Thyroid gland (tissue), 4 donors: ENCODE data around the gene SOCS7. TPM values are rescaled to one million over a fixed set of nuclear protein-coding genes. Genes with fewer than 3 reads are reported as not detected.

Experiments
- DNase-seq, 2 donors: peaks; one replicate each; pipeline ENCODE4 v3.0.0-alpha.2; 2019
- H3K27ac ChIP-seq, 3 donors: fragments of 200-600 bp; sonication (generic); 1 replicate in 2 of 3; 2 replicates in 1 of 3; pipeline ENCODE4 v1.5.1; 2016 to 2019; ENCODE audit warnings: mild to moderate bottlenecking in 1 of 3, moderate library complexity in 1 of 3
- H3K27me3 ChIP-seq: fragments of 200-600 bp; sonication (generic); one replicate; pipeline ENCODE4 v1.5.1; 2019
- H3K36me3 ChIP-seq, 2 donors: fragments of 200-600 bp; sonication (generic); one replicate each; pipeline ENCODE4 v1.5.1; 2016 to 2019
- H3K4me1 ChIP-seq, 2 donors: fragments of 200-600 bp; sonication (generic); one replicate each; pipeline ENCODE4 v1.5.1; 2017 to 2019
- H3K4me3 ChIP-seq, 3 donors: fragments of 200-600 bp; sonication (generic); replicated peaks in 1 of 3; 1 replicate in 2 of 3; 2 replicates in 1 of 3; pipeline ENCODE4 v1.5.1; 2016; ENCODE audit warnings: mild to moderate bottlenecking in 1 of 3
- H3K9me3 ChIP-seq: fragments of 200-600 bp; sonication (generic); one replicate; pipeline ENCODE4 v1.5.1; 2017
- POLR2A ChIP-seq, 2 donors: fragments of 450-650 bp; IDR thresholded peaks; one replicate each; pipeline ENCODE4 v1.6.1; 2017; ENCODE audit warnings: antibody characterized with exemption in 2 of 2, mild to moderate bottlenecking in 2 of 2, moderate library complexity in 1 of 2
- WGBS, 2 donors: methylation state at CpG; one replicate each; pipeline ENCODE4 v1.1.5; 2017; 5-methylcytosine and 5-hydroxymethylcytosine counted together
- intact Hi-C: fragments of 100-400 bp; cut with DNase I; formaldehyde crosslinking; loops from one replicate; pipeline ENCODE4 v1.15.1; 2023
- total RNA-seq, 4 donors: library from RNA; depleted of rRNA; stranded (reverse); fragments of >200 nt; gene quantifications; one replicate each; pipeline ENCODE4 v1.2.3, GENCODE V29; 2016
- TF ChIP-seq, protein P1 (sequence below), 6 experiments: fragments of 200-600 bp in 3 of 6; fragments of 450-650 bp in 3 of 6; sonication (generic) in 3 of 6; IDR thresholded peaks; one replicate each; pipeline ENCODE4 v1.5.1; 2016 to 2019; ENCODE audit warnings: antibody characterized with exemption in 6 of 6, mild to moderate bottlenecking in 2 of 6, inconsistent platforms in 1 of 6, moderate library complexity in 1 of 6

Gene SOCS7
- total RNA-seq, 4 donors from 2014 or later, result 17.1 to 22.3 (median 20.1) TPM

DNA sequence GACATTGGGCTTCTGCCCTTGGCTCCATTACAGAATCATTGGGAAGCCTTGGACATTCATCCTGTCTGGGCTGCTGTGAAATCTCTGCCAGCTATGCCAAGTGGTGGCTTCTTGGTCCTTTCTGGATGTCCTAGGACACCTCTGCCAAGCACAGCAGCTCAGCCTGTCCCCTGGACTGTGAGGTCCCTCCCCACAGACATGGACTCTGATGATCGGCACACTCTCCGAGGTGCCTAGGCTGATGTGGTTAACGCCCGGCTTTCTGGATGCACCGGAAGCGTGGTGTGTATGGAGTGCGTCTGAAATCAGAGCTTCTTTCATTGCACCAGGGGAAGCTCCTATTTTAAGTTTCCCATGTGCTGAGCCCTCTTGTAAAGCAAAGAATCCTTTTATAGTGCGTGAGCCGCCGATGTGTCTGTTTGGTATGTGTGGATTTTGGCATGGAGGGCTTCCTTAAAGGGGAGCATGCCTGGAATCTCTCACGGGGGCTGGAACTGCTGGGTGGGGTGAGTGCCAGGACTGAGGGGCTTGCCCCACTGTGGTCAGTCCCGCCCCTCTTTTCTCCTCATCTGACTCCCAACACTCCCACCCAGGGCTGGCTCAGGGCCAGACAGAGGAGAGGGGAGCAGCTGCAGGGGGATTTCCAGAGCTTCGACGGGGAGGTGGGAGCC is 69.7 kb downstream of the SOCS7 start:
- no peak for DNase-seq
- WGBS, 2 donors, result 29 to 33% methylated on average over 13 of the region's 14 CpGs
- Histone ChIP-seq H3K27ac (no peak overlapping the region), H3K27me3 (peaks cover 4% of the 10 kb centered on the region), H3K4me1 (peaks cover 0 to 11% of the 10 kb centered on the region in 2 donors), H3K4me3 (no peak overlapping the region), H3K36me3 (no peaks in the 10 kb centered on the region), H3K9me3 (no peaks in the 10 kb centered on the region)
- TF ChIP-seq, protein P1, sequence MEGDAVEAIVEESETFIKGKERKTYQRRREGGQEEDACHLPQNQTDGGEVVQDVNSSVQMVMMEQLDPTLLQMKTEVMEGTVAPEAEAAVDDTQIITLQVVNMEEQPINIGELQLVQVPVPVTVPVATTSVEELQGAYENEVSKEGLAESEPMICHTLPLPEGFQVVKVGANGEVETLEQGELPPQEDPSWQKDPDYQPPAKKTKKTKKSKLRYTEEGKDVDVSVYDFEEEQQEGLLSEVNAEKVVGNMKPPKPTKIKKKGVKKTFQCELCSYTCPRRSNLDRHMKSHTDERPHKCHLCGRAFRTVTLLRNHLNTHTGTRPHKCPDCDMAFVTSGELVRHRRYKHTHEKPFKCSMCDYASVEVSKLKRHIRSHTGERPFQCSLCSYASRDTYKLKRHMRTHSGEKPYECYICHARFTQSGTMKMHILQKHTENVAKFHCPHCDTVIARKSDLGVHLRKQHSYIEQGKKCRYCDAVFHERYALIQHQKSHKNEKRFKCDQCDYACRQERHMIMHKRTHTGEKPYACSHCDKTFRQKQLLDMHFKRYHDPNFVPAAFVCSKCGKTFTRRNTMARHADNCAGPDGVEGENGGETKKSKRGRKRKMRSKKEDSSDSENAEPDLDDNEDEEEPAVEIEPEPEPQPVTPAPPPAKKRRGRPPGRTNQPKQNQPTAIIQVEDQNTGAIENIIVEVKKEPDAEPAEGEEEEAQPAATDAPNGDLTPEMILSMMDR (IDR thresholded peaks at IDR 0.05), result no peak
- intact Hi-C loops, result loop anchor here (10.0 kb wide), 2 partner anchors 53 to 163 kb away; no protein-coding TSS in a partner anchor

DNA sequence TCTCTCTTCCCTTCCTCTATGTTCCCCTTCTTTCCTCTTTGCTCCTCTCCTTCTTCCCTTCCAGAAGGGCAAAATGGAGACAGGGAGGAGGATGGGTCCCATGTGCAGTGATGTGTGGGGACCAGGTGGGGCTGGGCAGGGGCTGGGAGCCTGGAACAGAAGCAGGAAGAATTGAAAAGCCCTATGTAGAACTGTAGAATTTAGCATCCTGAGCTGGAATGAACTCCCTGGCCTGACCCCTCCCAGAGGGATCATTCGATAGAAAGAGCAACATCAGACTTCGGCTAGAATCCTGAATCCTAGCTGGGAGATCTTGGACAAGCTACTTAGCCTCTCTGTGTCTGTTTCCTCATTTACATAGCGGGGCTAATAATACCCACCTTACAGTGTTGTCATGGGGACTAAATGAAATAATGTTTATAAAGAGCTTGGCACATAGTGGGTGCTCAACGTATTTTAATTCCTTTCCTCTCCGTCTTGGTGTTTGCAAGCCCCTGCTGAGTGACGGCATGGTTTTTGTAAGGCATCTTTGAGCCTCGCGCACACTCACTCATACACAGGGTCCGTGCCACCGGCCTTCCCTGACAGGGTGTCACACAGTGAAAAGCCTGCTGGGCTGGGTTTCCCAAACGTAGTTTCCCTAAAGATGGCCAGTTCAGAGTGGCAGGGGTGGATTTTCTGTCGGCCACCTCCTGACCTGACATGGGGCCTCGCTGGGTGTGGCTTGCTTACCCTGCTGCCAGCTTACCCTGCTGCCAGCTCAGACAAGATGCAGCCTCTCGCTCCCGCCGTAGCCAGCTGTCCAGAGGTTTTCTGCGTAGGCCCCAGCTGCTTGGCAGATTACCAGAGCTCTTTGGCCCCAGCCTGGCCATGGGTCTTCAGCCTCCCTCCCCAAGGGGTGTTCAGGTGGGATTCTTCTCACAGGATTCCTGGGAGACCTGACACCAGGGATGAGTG is 70.5 kb downstream of the SOCS7 start:
- Histone ChIP-seq H3K27ac (no peak overlapping the region), H3K4me1 (peaks cover 0 to 17% of the 10 kb centered on the region in 2 donors)
- TF ChIP-seq, protein P1 (IDR thresholded peaks at IDR 0.05), result no peak
- no peak for TF ChIP-seq POLR2A (IDR thresholded peaks at IDR 0.05)

DNA sequence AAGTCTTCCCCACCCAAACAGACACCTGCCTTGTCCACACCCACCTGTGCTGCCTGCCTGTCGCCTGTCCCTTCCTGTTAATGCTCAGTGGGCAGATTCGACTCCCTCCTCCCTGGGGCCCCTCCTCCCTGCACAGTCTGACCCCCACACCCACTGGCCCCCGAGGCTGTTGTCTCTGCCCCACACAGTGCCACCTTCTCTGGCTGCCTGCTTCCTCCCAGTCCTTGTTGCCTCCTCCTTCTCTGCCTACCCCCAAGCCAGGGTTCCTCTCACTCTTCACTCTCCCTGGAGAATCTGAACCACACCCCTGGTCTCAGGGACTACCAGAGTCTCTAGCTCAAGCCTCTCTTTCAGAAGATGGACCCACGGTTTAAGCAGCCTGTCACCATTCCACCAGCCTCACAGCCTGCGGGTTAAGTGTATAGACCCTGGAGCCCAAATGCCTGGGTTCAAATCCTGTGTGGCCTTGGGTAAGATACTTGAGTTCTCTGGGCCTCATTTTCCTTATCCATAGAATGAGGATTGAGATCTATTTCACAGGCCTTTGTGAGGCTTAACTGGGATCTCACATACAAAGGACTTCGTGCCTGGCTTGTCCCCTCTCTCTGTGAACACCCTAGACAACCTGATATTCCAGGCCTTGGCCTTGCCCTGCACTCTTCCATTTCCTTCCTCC is 72.8 kb downstream of the SOCS7 start:
- H3K4me1 ChIP-seq, result peaks cover 8 to 22% of the 10 kb centered on the region in 2 donors
- intact Hi-C loops, result loop anchor here (10.0 kb wide), 2 partner anchors 50 to 160 kb away; no protein-coding TSS in a partner anchor
- 79 to 80% methylated on average over 6 of the region's 6 CpGs for WGBS, 2 donors

More for the DNA sequence above, 70.5 kb downstream of the SOCS7 start:
- intact Hi-C loops, result loop anchor here (10.0 kb wide), 2 partner anchors 53 to 163 kb away; no protein-coding TSS in a partner anchor
- 67 to 75% methylated on average over 13 to 15 of the region's 17 CpGs for WGBS, 2 donors
- DNase-seq, result no peak
- Histone ChIP-seq H3K36me3 (no peaks in the 10 kb centered on the region), H3K9me3 (no peaks in the 10 kb centered on the region), H3K4me3 (no peak overlapping the region), H3K27me3 (peaks cover 4% of the 10 kb centered on the region)

GRCh38 chr17:38425031-38425430 is 73.4 kb downstream of the SOCS7 start:
- peaks cover 8 to 25% of the 10 kb centered on the region in 2 donors for H3K4me1 ChIP-seq
- intact Hi-C loops, result loop anchor here (10.0 kb wide), 2 partner anchors 50 to 160 kb away; no protein-coding TSS in a partner anchor
- peak overlapping the region in 2 of 3 donors; percentile 11 to 32 for H3K27ac ChIP-seq
- TF ChIP-seq POLR2A (IDR thresholded peaks at IDR 0.05), result no peak
- TF ChIP-seq, protein P1 (IDR thresholded peaks at IDR 0.05), result no peak
- no peaks in the 10 kb centered on the region for H3K36me3 ChIP-seq
- no peak overlapping the region for H3K4me3 ChIP-seq
- peaks cover 4% of the 10 kb centered on the region for H3K27me3 ChIP-seq
- WGBS, 2 donors, result 69 to 77% methylated on average over 13 of the region's 13 CpGs
- no peaks in the 10 kb centered on the region for H3K9me3 ChIP-seq
- DNase-seq, result no peak

More for the DNA sequence above, 72.8 kb downstream of the SOCS7 start:
- peak overlapping the region in 1 of 3 donors; percentile 11 for H3K27ac ChIP-seq
- H3K4me3 ChIP-seq, result no peak overlapping the region
- no peak for DNase-seq
- H3K9me3 ChIP-seq, result no peaks in the 10 kb centered on the region
- H3K36me3 ChIP-seq, result no peaks in the 10 kb centered on the region
- TF ChIP-seq POLR2A (IDR thresholded peaks at IDR 0.05), result no peak
- TF ChIP-seq, protein P1 (IDR thresholded peaks at IDR 0.05), result no peak
- H3K27me3 ChIP-seq, result peaks cover 4% of the 10 kb centered on the region
